Naive thymus-derived CD4-positive, alpha-beta T cell (primary cell): ENCODE data around the gene HNF4A. TPM values are rescaled to one million over a fixed set of nuclear protein-coding genes. Genes with fewer than 3 reads are reported as not detected.
A peak's percentile ranks its signal among the peaks of the same experiment; 100 is the strongest.

Source experiments
- ATAC-seq: fragments of 150-1000 bp; cut with Tn5 transposase; 2 replicates; pipeline ENCODE4 v1.10.0; 2021; ENCODE audit warnings: mild to moderate bottlenecking, moderate library complexity
- CTCF ChIA-PET: fragments of 350-600 bp; sonication (Branson Sonifier 250); formaldehyde crosslinking; loops from one replicate; lab custom pipeline; 2021; ENCODE audit warnings: antibody characterized with exemption; lab: Charles Lee
- POLR2A ChIA-PET: fragments of 350-600 bp; sonication (Branson Sonifier 250); formaldehyde crosslinking; loops from one replicate; lab custom pipeline; 2021; ENCODE audit warnings: antibody characterized with exemption, inconsistent platforms; lab: Charles Lee
- DNase-seq, 9 donors: peaks; one replicate each; pipeline versions ENCODE4 v3.0.0 to v3.0.0-alpha.2; 2020 to 2022; ENCODE audit warnings: mixed read lengths in 1 of 9
- H3K27ac ChIP-seq: one replicate; pipeline ENCODE4 v1.7.0; 2013; ENCODE audit warnings: mild to moderate bottlenecking, low read depth, low read length, moderate library complexity
- H3K27me3 ChIP-seq, 2 donors: one replicate each; pipeline ENCODE4 v1.7.0; 2013; ENCODE audit warnings: low read length in 2 of 2, mild to moderate bottlenecking in 2 of 2, moderate library complexity in 2 of 2; ENCODE audit not compliant: control insufficient read depth in 2 of 2, insufficient read depth in 2 of 2
- H3K36me3 ChIP-seq, 3 experiments: 1 replicate in 2 of 3; 2 replicates in 1 of 3; pipeline ENCODE4 v1.7.0; 2013; ENCODE audit warnings: low read length in 3 of 3, mild to moderate bottlenecking in 3 of 3, moderate library complexity in 1 of 3; ENCODE audit not compliant: insufficient read depth in 3 of 3, control insufficient read depth in 2 of 3
- H3K4me1 ChIP-seq, 2 donors: one replicate each; pipeline ENCODE4 v1.7.0; 2013; ENCODE audit warnings: low read length in 2 of 2, mild to moderate bottlenecking in 2 of 2, moderate library complexity in 1 of 2; ENCODE audit not compliant: control insufficient read depth in 2 of 2, insufficient read depth in 2 of 2
- H3K4me3 ChIP-seq: 2 replicates; pipeline ENCODE4 v1.7.0; 2013; ENCODE audit warnings: mild to moderate bottlenecking, low read length
- H3K9me3 ChIP-seq, 3 experiments: 1 replicate in 2 of 3; 2 replicates in 1 of 3; pipeline ENCODE4 v1.7.0; 2013; ENCODE audit warnings: low read length in 3 of 3; ENCODE audit not compliant: control insufficient read depth in 2 of 3
- H3K27ac Mint-ChIP-seq, 9 donors: one replicate each; pipeline ENCODE4 v1.8.0; 2020 to 2022; ENCODE audit warnings: mixed read lengths in 9 of 9, mild to moderate bottlenecking in 8 of 9, moderate library complexity in 5 of 9, inconsistent platforms in 2 of 9
- H3K27me3 Mint-ChIP-seq, 5 donors: one replicate each; pipeline ENCODE4 v1.8.0; 2021 to 2022; ENCODE audit warnings: mixed read lengths in 5 of 5, mild to moderate bottlenecking in 1 of 5
- H3K36me3 Mint-ChIP-seq, 5 donors: one replicate each; pipeline ENCODE4 v1.8.0; 2020 to 2022; ENCODE audit warnings: mixed read lengths in 5 of 5, mild to moderate bottlenecking in 3 of 5, inconsistent platforms in 1 of 5
- H3K4me1 Mint-ChIP-seq, 7 donors: one replicate each; pipeline ENCODE4 v1.8.0; 2020 to 2022; ENCODE audit warnings: mixed read lengths in 7 of 7, mild to moderate bottlenecking in 3 of 7, inconsistent platforms in 1 of 7
- H3K4me3 Mint-ChIP-seq, 10 donors: one replicate each; pipeline ENCODE4 v1.8.0; 2020 to 2022; ENCODE audit warnings: mild to moderate bottlenecking in 10 of 10, mixed read lengths in 10 of 10, moderate library complexity in 6 of 10, inconsistent platforms in 2 of 10
- H3K9me3 Mint-ChIP-seq, 11 donors: one replicate each; pipeline ENCODE4 v1.8.0; 2020 to 2022; ENCODE audit warnings: mixed read lengths in 11 of 11, mild to moderate bottlenecking in 4 of 11, inconsistent platforms in 1 of 11, moderate library complexity in 1 of 11
- intact Hi-C, 2 donors: fragments of 100-400 bp; cut with micrococcal nuclease; formaldehyde crosslinking; loops; one replicate each; pipeline ENCODE4 v1.15.1; 2023
- polyA plus RNA-seq, 2 donors: library from polyadenylated mRNA; unstranded; fragments of 300-500 nt; fragmentation: Illumina TruSeq; gene quantifications; one replicate each; pipeline ENCODE4 v1.2.3, GENCODE V29; 2021
- total RNA-seq, 6 experiments: library from RNA in 5 of 6; stranded (reverse) in 5 of 6; gene quantifications; 1 replicate in 5 of 6; 2 replicates in 1 of 6; pipeline ENCODE4 v1.2.3 and lab custom pipeline; 2021 to 2026

The HNF4A gene
- total and polyA plus RNA-seq, 7 experiments from 2014 or later, result not detected

- Mint-ChIP-seq H3K4me1 (no peaks in the 10 kb centered on the region), H3K36me3 (no peaks in the 10 kb centered on the region), H3K4me3 (no peak overlapping the region), H3K9me3 (no peaks in the 10 kb centered on the region), H3K27ac (no peak overlapping the region), H3K27me3 (peaks cover 0 to 7% (median 4%) of the 10 kb centered on the region in 5 donors)
- Histone ChIP-seq H3K36me3 (no peaks in the 10 kb centered on the region), H3K27me3 (no peaks in the 10 kb centered on the region), H3K27ac (no peak overlapping the region), H3K4me3 (no peak overlapping the region), H3K4me1 (no peaks in the 10 kb centered on the region), H3K9me3 (no peaks in the 10 kb centered on the region)
- ATAC-seq (no peak), DNase-seq (no peak)
- intact Hi-C loops, result no loop called here
- POLR2A ChIA-PET, result no interaction called here
- CTCF ChIA-PET, result no interaction called here
Measured at GRCh38 chr20:44423480-44423879, 68.0 kb downstream of the HNF4A start.

GRCh38 chr20:44424039-44424495 is 68.6 kb downstream of the HNF4A start:
- ATAC-seq (no peak), DNase-seq (no peak)
- Histone ChIP-seq H3K27me3 (no peaks in the 10 kb centered on the region), H3K9me3 (no peaks in the 10 kb centered on the region), H3K27ac (no peak overlapping the region), H3K4me1 (no peaks in the 10 kb centered on the region), H3K4me3 (no peak overlapping the region), H3K36me3 (no peaks in the 10 kb centered on the region)
- intact Hi-C loops, result no loop called here
- Mint-ChIP-seq H3K4me3 (no peak overlapping the region), H3K27ac (no peak overlapping the region), H3K27me3 (peaks cover 0 to 7% (median 4%) of the 10 kb centered on the region in 5 donors), H3K4me1 (no peaks in the 10 kb centered on the region), H3K36me3 (no peaks in the 10 kb centered on the region), H3K9me3 (no peaks in the 10 kb centered on the region)
- POLR2A ChIA-PET, result no interaction called here
- CTCF ChIA-PET, result no interaction called here

GRCh38 chr20:44425923-44426322 is 70.4 kb downstream of the HNF4A start:
- H3K36me3 Mint-ChIP-seq, result no peaks in the 10 kb centered on the region
- H3K27me3 Mint-ChIP-seq, result peaks cover 0 to 4% (median 4%) of the 10 kb centered on the region in 5 donors
- no peak overlapping the region for H3K4me3 Mint-ChIP-seq
- no peak overlapping the region for H3K4me3 ChIP-seq
- no peaks in the 10 kb centered on the region for H3K9me3 ChIP-seq
- ChIA-PET POLR2A (no interaction called here), CTCF (interaction anchor here (1.2 kb wide), 1 partner anchor 183 kb away, joined by 3 read pairs; no protein-coding TSS in a partner anchor)
- no peak overlapping the region for H3K27ac Mint-ChIP-seq
- no peak for ATAC-seq
- no peak for DNase-seq
- no peaks in the 10 kb centered on the region for H3K4me1 ChIP-seq
- no peaks in the 10 kb centered on the region for H3K9me3 Mint-ChIP-seq
- no peaks in the 10 kb centered on the region for H3K4me1 Mint-ChIP-seq
- no peak overlapping the region for H3K27ac ChIP-seq
- no peaks in the 10 kb centered on the region for H3K27me3 ChIP-seq
- intact Hi-C loops, result no loop called here
- H3K36me3 ChIP-seq, result no peaks in the 10 kb centered on the region

GRCh38 chr20:44426879-44427790 is 71.6 kb downstream of the HNF4A start:
- H3K4me3 Mint-ChIP-seq, result no peak overlapping the region
- no peaks in the 10 kb centered on the region for H3K27me3 ChIP-seq
- no peaks in the 10 kb centered on the region for H3K4me1 ChIP-seq
- peak overlapping the region in 1 of 9 donors; percentile 31 for H3K27ac Mint-ChIP-seq
- DNase-seq (no peak), ATAC-seq (no peak)
- intact Hi-C loops, result no loop called here
- no peaks in the 10 kb centered on the region for H3K9me3 ChIP-seq
- H3K4me1 Mint-ChIP-seq, result no peaks in the 10 kb centered on the region
- H3K4me3 ChIP-seq, result no peak overlapping the region
- CTCF ChIA-PET, result interaction anchor here (1.2 kb wide), 1 partner anchor 182 kb away, joined by 3 read pairs; no protein-coding TSS in a partner anchor
- no peaks in the 10 kb centered on the region for H3K36me3 Mint-ChIP-seq
- H3K9me3 Mint-ChIP-seq, result no peaks in the 10 kb centered on the region
- no peak overlapping the region for H3K27ac ChIP-seq
- H3K36me3 ChIP-seq, result no peaks in the 10 kb centered on the region
- POLR2A ChIA-PET, result no interaction called here
- peaks cover 0 to 4% (median 0%) of the 10 kb centered on the region in 5 donors for H3K27me3 Mint-ChIP-seq

GRCh38 chr20:44427804-44428173 is 72.3 kb downstream of the HNF4A start:
- H3K36me3 Mint-ChIP-seq, result no peaks in the 10 kb centered on the region
- H3K27ac ChIP-seq, result no peak overlapping the region
- no peak overlapping the region for H3K27ac Mint-ChIP-seq
- H3K27me3 ChIP-seq, result no peaks in the 10 kb centered on the region
- no peak overlapping the region for H3K4me3 Mint-ChIP-seq
- H3K4me3 ChIP-seq, result no peak overlapping the region
- no peaks in the 10 kb centered on the region for H3K9me3 ChIP-seq
- H3K9me3 Mint-ChIP-seq, result no peaks in the 10 kb centered on the region
- intact Hi-C loops, result no loop called here
- H3K4me1 Mint-ChIP-seq, result no peaks in the 10 kb centered on the region
- DNase-seq (no peak), ATAC-seq (no peak)
- no peaks in the 10 kb centered on the region for H3K4me1 ChIP-seq
- CTCF ChIA-PET, result no interaction called here
- H3K36me3 ChIP-seq, result no peaks in the 10 kb centered on the region
- peaks cover 0 to 9% (median 5%) of the 10 kb centered on the region in 5 donors for H3K27me3 Mint-ChIP-seq
- POLR2A ChIA-PET, result no interaction called here

- ATAC-seq (no peak), DNase-seq (no peak)
- Mint-ChIP-seq H3K27ac (no peak overlapping the region), H3K9me3 (no peaks in the 10 kb centered on the region), H3K4me3 (no peak overlapping the region), H3K27me3 (peaks cover 0 to 13% (median 9%) of the 10 kb centered on the region in 5 donors), H3K4me1 (no peaks in the 10 kb centered on the region), H3K36me3 (no peaks in the 10 kb centered on the region)
- no peaks in the 10 kb centered on the region for H3K9me3 ChIP-seq
- no peak overlapping the region for H3K27ac ChIP-seq
- H3K27me3 ChIP-seq, result no peaks in the 10 kb centered on the region
- H3K4me1 ChIP-seq, result no peaks in the 10 kb centered on the region
- no peaks in the 10 kb centered on the region for H3K36me3 ChIP-seq
- no peak overlapping the region for H3K4me3 ChIP-seq
- ChIA-PET POLR2A (no interaction called here), CTCF (no interaction called here)
- intact Hi-C loops, result no loop called here
Measured at GRCh38 chr20:44428174-44429016, 72.9 kb downstream of the HNF4A start.
